GM21423 (cell line): ENCODE measurements around the gene PEPD.

Source experiments
- ATAC-seq: cut with Tn5 transposase; IDR thresholded peaks from one replicate; pipeline ENCODE4 v1.9.1; 2021; ENCODE audit warnings: mild to moderate bottlenecking, moderate library complexity; ENCODE audit not compliant: unreplicated experiment

The PEPD gene

GRCh38 chr19:33512580-33513137 lies 8.9 kb downstream of the PEPD start:
- no peak for ATAC-seq

- no peak for ATAC-seq
Observed at GRCh38 chr19:33512021-33512420, 9.6 kb downstream of the PEPD start.

- no peak for ATAC-seq
Observed at GRCh38 chr19:33511346-33511745, 10.2 kb downstream of the PEPD start.

GRCh38 chr19:33510462-33511194 lies 11.0 kb downstream of the PEPD start:
- no peak for ATAC-seq

- no peak for ATAC-seq
Observed at GRCh38 chr19:33509774-33510173, 11.8 kb downstream of the PEPD start.

- ATAC-seq = no peak
Observed at GRCh38 chr19:33508941-33509614, 12.5 kb downstream of the PEPD start.

GRCh38 chr19:33508431-33508830 lies 13.2 kb downstream of the PEPD start:
- no peak for ATAC-seq

- no peak for ATAC-seq
Observed at GRCh38 chr19:33508009-33508408, 13.6 kb downstream of the PEPD start.

- ATAC-seq = no peak
Observed at GRCh38 chr19:33507021-33507956, 14.3 kb downstream of the PEPD start.

GRCh38 chr19:33506498-33506897 lies 15.1 kb downstream of the PEPD start:
- no peak for ATAC-seq

- no peak for ATAC-seq
Observed at GRCh38 chr19:33505823-33506222, 15.8 kb downstream of the PEPD start.

GRCh38 chr19:33505148-33505547 lies 16.4 kb downstream of the PEPD start:
- no peak for ATAC-seq

GRCh38 chr19:33504058-33504444 lies 17.5 kb downstream of the PEPD start:
- ATAC-seq = no peak

GRCh38 chr19:33503433-33504057 lies 18.0 kb downstream of the PEPD start:
- ATAC-seq = no peak

- no peak for ATAC-seq
Observed at GRCh38 chr19:33503030-33503429, 18.6 kb downstream of the PEPD start.

GRCh38 chr19:33502521-33502920 lies 19.1 kb downstream of the PEPD start:
- no peak for ATAC-seq

- no peak for ATAC-seq
Observed at GRCh38 chr19:33501693-33502356, 19.8 kb downstream of the PEPD start.

GRCh38 chr19:33500991-33501390 lies 20.6 kb downstream of the PEPD start:
- ATAC-seq = no peak

- no peak for ATAC-seq
Observed at GRCh38 chr19:33500586-33500985, 21.0 kb downstream of the PEPD start.
